ENCODE measurements around the gene PLCH1. TPM values are rescaled to one million over a fixed set of nuclear protein-coding genes. Genes with fewer than 3 reads are reported as not detected.

Gene PLCH1
- total and polyA plus RNA-seq, 4 donors = 0.03 to 1.0 (median 0.22) TPM

DNA sequence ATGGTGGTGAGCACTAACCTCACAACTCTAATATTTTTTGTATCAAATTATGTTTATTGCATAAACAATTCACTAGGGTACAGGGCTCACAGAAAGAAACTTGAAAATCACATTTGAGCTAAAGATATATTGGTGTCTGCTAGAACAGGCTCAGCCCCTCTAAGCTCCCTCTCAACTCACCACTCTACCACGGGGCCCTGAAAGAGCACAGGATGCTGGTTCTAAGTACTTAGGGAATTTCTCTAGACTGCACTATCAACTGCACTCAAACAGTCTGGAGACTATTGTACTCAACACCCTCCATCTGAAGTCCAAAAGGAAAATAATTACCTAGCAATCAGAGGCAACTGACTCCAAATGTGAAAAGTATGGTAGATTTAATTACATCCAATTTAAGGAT lies 352.7 kb downstream of the PLCH1 start:
- Histone ChIP-seq H3K9ac (ENCODE audit: low read depth in 1 of 2, low read length in 2 of 2) (no peak overlapping the region), H3K4me3 (ENCODE audit: low read depth in 1 of 3, low read length in 3 of 3) (no peak overlapping the region), H3K27ac (ENCODE audit: low read depth in 1 of 2, low read length in 2 of 2) (no peak overlapping the region), H3K36me3 (ENCODE audit: control insufficient read depth in 4 of 4, insufficient read depth in 3 of 4, low read depth in 1 of 4, low read length in 3 of 4) (no peaks in the 10 kb centered on the region), H3K9me3 (ENCODE audit: control insufficient read depth in 4 of 4, low read length in 3 of 4) (no peaks in the 10 kb centered on the region), H3K27me3 (ENCODE audit: control insufficient read depth in 4 of 4, insufficient read depth in 4 of 4, low read length in 3 of 4) (peaks cover 0 to 2% (median 0%) of the 10 kb centered on the region in 4 donors), H3K4me1 (ENCODE audit: control insufficient read depth in 4 of 4, insufficient read depth in 4 of 4, low read length in 3 of 4) (no peaks in the 10 kb centered on the region)
- DNase-seq (ENCODE audit: low spot score) = no peak
- TF ChIP-seq GABPA (IDR thresholded peaks at IDR 0.05 in 1 of 2, conservative IDR thresholded peaks at IDR 0.05 in 1 of 2) = no peak
- TF ChIP-seq, protein P1, sequence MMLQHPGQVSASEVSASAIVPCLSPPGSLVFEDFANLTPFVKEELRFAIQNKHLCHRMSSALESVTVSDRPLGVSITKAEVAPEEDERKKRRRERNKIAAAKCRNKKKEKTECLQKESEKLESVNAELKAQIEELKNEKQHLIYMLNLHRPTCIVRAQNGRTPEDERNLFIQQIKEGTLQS (IDR thresholded peaks at IDR 0.05) = no peak
- no peak for TF ChIP-seq HNF4G (IDR thresholded peaks at IDR 0.05)
- no peak for TF ChIP-seq FOXA2 (IDR thresholded peaks at IDR 0.05)
- TF ChIP-seq JUND (IDR thresholded peaks at IDR 0.05) = no peak
- TF ChIP-seq, protein P2, sequence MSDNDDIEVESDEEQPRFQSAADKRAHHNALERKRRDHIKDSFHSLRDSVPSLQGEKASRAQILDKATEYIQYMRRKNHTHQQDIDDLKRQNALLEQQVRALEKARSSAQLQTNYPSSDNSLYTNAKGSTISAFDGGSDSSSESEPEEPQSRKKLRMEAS (IDR thresholded peaks at IDR 0.05) = no peak
- no peak for TF ChIP-seq TAF1 (conservative IDR thresholded peaks at IDR 0.05)
- TF ChIP-seq, protein P3, sequence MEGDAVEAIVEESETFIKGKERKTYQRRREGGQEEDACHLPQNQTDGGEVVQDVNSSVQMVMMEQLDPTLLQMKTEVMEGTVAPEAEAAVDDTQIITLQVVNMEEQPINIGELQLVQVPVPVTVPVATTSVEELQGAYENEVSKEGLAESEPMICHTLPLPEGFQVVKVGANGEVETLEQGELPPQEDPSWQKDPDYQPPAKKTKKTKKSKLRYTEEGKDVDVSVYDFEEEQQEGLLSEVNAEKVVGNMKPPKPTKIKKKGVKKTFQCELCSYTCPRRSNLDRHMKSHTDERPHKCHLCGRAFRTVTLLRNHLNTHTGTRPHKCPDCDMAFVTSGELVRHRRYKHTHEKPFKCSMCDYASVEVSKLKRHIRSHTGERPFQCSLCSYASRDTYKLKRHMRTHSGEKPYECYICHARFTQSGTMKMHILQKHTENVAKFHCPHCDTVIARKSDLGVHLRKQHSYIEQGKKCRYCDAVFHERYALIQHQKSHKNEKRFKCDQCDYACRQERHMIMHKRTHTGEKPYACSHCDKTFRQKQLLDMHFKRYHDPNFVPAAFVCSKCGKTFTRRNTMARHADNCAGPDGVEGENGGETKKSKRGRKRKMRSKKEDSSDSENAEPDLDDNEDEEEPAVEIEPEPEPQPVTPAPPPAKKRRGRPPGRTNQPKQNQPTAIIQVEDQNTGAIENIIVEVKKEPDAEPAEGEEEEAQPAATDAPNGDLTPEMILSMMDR (IDR thresholded peaks at IDR 0.05; ENCODE audit: low read depth, low read length, missing input control) = no peak
- TF ChIP-seq NR2F2 (IDR thresholded peaks at IDR 0.05) = no peak
- TF ChIP-seq, protein P4, sequence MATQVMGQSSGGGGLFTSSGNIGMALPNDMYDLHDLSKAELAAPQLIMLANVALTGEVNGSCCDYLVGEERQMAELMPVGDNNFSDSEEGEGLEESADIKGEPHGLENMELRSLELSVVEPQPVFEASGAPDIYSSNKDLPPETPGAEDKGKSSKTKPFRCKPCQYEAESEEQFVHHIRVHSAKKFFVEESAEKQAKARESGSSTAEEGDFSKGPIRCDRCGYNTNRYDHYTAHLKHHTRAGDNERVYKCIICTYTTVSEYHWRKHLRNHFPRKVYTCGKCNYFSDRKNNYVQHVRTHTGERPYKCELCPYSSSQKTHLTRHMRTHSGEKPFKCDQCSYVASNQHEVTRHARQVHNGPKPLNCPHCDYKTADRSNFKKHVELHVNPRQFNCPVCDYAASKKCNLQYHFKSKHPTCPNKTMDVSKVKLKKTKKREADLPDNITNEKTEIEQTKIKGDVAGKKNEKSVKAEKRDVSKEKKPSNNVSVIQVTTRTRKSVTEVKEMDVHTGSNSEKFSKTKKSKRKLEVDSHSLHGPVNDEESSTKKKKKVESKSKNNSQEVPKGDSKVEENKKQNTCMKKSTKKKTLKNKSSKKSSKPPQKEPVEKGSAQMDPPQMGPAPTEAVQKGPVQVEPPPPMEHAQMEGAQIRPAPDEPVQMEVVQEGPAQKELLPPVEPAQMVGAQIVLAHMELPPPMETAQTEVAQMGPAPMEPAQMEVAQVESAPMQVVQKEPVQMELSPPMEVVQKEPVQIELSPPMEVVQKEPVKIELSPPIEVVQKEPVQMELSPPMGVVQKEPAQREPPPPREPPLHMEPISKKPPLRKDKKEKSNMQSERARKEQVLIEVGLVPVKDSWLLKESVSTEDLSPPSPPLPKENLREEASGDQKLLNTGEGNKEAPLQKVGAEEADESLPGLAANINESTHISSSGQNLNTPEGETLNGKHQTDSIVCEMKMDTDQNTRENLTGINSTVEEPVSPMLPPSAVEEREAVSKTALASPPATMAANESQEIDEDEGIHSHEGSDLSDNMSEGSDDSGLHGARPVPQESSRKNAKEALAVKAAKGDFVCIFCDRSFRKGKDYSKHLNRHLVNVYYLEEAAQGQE (IDR thresholded peaks at IDR 0.05) = no peak
- TF ChIP-seq, protein P5, sequence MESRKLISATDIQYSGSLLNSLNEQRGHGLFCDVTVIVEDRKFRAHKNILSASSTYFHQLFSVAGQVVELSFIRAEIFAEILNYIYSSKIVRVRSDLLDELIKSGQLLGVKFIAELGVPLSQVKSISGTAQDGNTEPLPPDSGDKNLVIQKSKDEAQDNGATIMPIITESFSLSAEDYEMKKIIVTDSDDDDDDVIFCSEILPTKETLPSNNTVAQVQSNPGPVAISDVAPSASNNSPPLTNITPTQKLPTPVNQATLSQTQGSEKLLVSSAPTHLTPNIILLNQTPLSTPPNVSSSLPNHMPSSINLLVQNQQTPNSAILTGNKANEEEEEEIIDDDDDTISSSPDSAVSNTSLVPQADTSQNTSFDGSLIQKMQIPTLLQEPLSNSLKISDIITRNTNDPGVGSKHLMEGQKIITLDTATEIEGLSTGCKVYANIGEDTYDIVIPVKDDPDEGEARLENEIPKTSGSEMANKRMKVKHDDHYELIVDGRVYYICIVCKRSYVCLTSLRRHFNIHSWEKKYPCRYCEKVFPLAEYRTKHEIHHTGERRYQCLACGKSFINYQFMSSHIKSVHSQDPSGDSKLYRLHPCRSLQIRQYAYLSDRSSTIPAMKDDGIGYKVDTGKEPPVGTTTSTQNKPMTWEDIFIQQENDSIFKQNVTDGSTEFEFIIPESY (IDR thresholded peaks at IDR 0.05) = no peak
- 71% methylated on average over 1 of the region's 1 CpG for WGBS

DNA sequence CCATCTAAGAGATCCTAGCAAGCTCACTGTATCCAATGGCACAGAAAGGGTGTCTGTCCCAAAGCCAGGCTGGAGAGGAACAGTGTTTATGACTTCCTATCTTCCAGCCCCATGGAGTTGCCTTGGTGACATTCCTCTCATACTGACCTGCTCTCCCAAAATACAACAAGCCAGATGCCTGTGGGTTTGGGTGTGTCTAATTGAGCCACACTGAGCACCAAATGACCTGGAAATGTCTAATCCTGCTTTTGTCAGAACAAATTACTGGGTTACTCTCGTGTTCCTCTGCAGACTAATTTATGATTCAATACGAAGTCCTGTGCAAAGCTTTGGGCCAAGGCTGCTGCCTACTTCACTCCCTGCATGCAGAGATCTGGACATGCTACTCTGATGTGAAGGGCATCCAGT lies 353.3 kb downstream of the PLCH1 start:
- WGBS = 62% methylated on average over 2 of the region's 2 CpGs
- H3K27ac ChIP-seq (ENCODE audit: low read depth in 1 of 2, low read length in 2 of 2) = no peak overlapping the region
- no peaks in the 10 kb centered on the region for H3K4me1 ChIP-seq (ENCODE audit: control insufficient read depth in 4 of 4, insufficient read depth in 4 of 4, low read length in 3 of 4)
- H3K9ac ChIP-seq (ENCODE audit: low read depth in 1 of 2, low read length in 2 of 2) = no peak overlapping the region
- TF ChIP-seq, protein P1 (IDR thresholded peaks at IDR 0.05) = no peak
- TF ChIP-seq HNF4G (IDR thresholded peaks at IDR 0.05) (no peak), HNF4A (conservative IDR thresholded peaks at IDR 0.05) (no peak), TAF1 (conservative IDR thresholded peaks at IDR 0.05) (no peak), NR2F2 (IDR thresholded peaks at IDR 0.05) (no peak), EGR1 (IDR thresholded peaks at IDR 0.05; ENCODE audit: low read depth in 2 of 2) (no peak), YY1 (IDR thresholded peaks at IDR 0.05) (no peak), FOXA2 (IDR thresholded peaks at IDR 0.05) (no peak), RAD21 (IDR thresholded peaks at IDR 0.05) (no peak), RXRA (IDR thresholded peaks at IDR 0.05) (no peak), SP1 (IDR thresholded peaks at IDR 0.05) (no peak), FOXA1 (IDR thresholded peaks at IDR 0.05) (no peak)
- TF ChIP-seq, protein P5 (IDR thresholded peaks at IDR 0.05) = no peak
- TF ChIP-seq, protein P2 (IDR thresholded peaks at IDR 0.05) = no peak
- TF ChIP-seq, protein P3 (IDR thresholded peaks at IDR 0.05; ENCODE audit: low read depth, low read length, missing input control) = no peak
- DNase-seq (ENCODE audit: low spot score) = no peak
- no peaks in the 10 kb centered on the region for H3K9me3 ChIP-seq (ENCODE audit: control insufficient read depth in 4 of 4, low read length in 3 of 4)
- H3K4me3 ChIP-seq (ENCODE audit: low read depth in 1 of 3, low read length in 3 of 3) = no peak overlapping the region
- peaks cover 0 to 2% (median 0%) of the 10 kb centered on the region in 4 donors for H3K27me3 ChIP-seq (ENCODE audit: control insufficient read depth in 4 of 4, insufficient read depth in 4 of 4, low read length in 3 of 4)
- no peaks in the 10 kb centered on the region for H3K36me3 ChIP-seq (ENCODE audit: control insufficient read depth in 4 of 4, insufficient read depth in 3 of 4, low read depth in 1 of 4, low read length in 3 of 4)
